Mucosa of descending colon (tissue), 3 donors: Measurements from ENCODE around the gene SLC16A4. TPM values are rescaled to one million over a fixed set of nuclear protein-coding genes. Genes with fewer than 3 reads are reported as not detected.

ENCODE experiments used
- ATAC-seq: fragments of 200-7000 bp; cut with Tn5 transposase; one replicate; pipeline ENCODE4 v1.9.1; 2020; ENCODE audit warnings: mild to moderate bottlenecking, moderate library complexity
- DNase-seq, 3 donors: peaks; one replicate each; pipeline ENCODE4 v3.0.0-alpha.2; 2020
- H3K36me3 ChIP-seq: fragments of 200-600 bp; one replicate; pipeline ENCODE4 v1.8.0; 2021; ENCODE audit warnings: low read depth, mild to moderate bottlenecking
- H3K4me1 ChIP-seq: fragments of 200-600 bp; one replicate; pipeline ENCODE4 v1.8.0; 2021; ENCODE audit warnings: low read depth, mild to moderate bottlenecking
- H3K4me3 ChIP-seq: fragments of 200-600 bp; one replicate; pipeline ENCODE4 v1.8.0; 2021; ENCODE audit warnings: mild to moderate bottlenecking
- H3K9me3 ChIP-seq: fragments of 200-600 bp; one replicate; pipeline ENCODE4 v1.8.0; 2021; ENCODE audit warnings: mild to moderate bottlenecking
- intact Hi-C, 2 donors: fragments of 100-400 bp; cut with DNase I in 1 of 2; cut with micrococcal nuclease in 1 of 2; formaldehyde crosslinking; loops; one replicate each; pipeline versions ENCODE4 v1.11.0 to v1.11.1; 2022; cut with DNase I, micrococcal nuclease
- total RNA-seq, 3 donors: library from RNA; stranded (reverse); fragmentation: NEBNext Ultra II Directional in 2 of 3; extraction: Animal tissue kit (Norgen Biotek cat#: 25700) in 2 of 3; gene quantifications; one replicate each; pipeline versions ENCODE4 v1.2.1 to v1.2.4, GENCODE V29; 2021 to 2023
- TF ChIP-seq, protein P1 (sequence below): fragments of 200-600 bp; IDR thresholded peaks from one replicate; pipeline ENCODE4 v1.8.0; 2022; ENCODE audit warnings: antibody characterized with exemption, mild to moderate bottlenecking
- donor health status: DM: no; HTN: no; CAD: no; lungs with moderate emphysema.
- donor health status: DM: no; HTN: no; CAD: no.
- donor health status: DM: no; HTN: yes; CAD: no.

SLC16A4 gene
- total RNA-seq, 3 donors from 2014 or later: 0.67 to 4.4 (median 1.8) TPM

DNA sequence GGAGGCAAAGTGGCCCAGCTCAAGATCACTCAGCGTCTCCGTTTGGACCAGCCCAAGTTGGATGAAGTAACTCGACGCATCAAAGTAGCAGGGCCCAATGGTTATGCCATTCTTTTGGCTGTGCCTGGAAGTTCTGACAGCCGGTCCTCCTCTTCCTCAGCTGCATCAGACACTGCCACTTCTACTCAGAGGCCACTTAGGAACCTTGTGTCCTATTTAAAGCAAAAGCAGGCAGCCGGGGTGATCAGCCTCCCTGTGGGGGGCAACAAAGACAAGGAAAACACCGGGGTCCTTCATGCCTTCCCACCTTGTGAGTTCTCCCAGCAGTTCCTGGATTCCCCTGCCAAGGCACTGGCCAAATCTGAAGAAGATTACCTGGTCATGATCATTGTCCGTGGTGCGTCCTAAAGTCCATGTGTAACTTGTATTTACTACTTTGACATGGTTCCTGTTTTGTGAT is 48.9 kb downstream of the SLC16A4 start:
- H3K9me3 ChIP-seq: no peaks in the 10 kb centered on the region
- H3K4me1 ChIP-seq: peaks cover 35% of the 10 kb centered on the region
- no peak for DNase-seq
- H3K36me3 ChIP-seq: peaks cover 7% of the 10 kb centered on the region
- TF ChIP-seq, protein P1, sequence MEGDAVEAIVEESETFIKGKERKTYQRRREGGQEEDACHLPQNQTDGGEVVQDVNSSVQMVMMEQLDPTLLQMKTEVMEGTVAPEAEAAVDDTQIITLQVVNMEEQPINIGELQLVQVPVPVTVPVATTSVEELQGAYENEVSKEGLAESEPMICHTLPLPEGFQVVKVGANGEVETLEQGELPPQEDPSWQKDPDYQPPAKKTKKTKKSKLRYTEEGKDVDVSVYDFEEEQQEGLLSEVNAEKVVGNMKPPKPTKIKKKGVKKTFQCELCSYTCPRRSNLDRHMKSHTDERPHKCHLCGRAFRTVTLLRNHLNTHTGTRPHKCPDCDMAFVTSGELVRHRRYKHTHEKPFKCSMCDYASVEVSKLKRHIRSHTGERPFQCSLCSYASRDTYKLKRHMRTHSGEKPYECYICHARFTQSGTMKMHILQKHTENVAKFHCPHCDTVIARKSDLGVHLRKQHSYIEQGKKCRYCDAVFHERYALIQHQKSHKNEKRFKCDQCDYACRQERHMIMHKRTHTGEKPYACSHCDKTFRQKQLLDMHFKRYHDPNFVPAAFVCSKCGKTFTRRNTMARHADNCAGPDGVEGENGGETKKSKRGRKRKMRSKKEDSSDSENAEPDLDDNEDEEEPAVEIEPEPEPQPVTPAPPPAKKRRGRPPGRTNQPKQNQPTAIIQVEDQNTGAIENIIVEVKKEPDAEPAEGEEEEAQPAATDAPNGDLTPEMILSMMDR: no peak
- intact Hi-C loops: no loop called here
- H3K4me3 ChIP-seq: no peak overlapping the region
- no peak for ATAC-seq

GRCh38 chr1:110341146-110341871 is 49.5 kb downstream of the SLC16A4 start:
- TF ChIP-seq, protein P1: no peak
- DNase-seq (no peak), ATAC-seq (no peak)
- intact Hi-C loops: no loop called here
- no peak overlapping the region for H3K4me3 ChIP-seq
- H3K4me1 ChIP-seq: peaks cover 35% of the 10 kb centered on the region
- H3K9me3 ChIP-seq: no peaks in the 10 kb centered on the region
- H3K36me3 ChIP-seq: peaks cover 7% of the 10 kb centered on the region

- Histone ChIP-seq H3K4me3 (peak overlapping the region; percentile 88), H3K36me3 (peaks cover 7% of the 10 kb centered on the region), H3K4me1 (peaks cover 35% of the 10 kb centered on the region), H3K9me3 (no peaks in the 10 kb centered on the region)
- intact Hi-C loops: no loop called here
- TF ChIP-seq, protein P1: no peak
- ATAC-seq (no peak), DNase-seq (peak in 1 of 3 donors; percentile 65)
These were observed 50.7 kb downstream of the SLC16A4 start for GRCh38 chr1:110340207-110340468.

DNA sequence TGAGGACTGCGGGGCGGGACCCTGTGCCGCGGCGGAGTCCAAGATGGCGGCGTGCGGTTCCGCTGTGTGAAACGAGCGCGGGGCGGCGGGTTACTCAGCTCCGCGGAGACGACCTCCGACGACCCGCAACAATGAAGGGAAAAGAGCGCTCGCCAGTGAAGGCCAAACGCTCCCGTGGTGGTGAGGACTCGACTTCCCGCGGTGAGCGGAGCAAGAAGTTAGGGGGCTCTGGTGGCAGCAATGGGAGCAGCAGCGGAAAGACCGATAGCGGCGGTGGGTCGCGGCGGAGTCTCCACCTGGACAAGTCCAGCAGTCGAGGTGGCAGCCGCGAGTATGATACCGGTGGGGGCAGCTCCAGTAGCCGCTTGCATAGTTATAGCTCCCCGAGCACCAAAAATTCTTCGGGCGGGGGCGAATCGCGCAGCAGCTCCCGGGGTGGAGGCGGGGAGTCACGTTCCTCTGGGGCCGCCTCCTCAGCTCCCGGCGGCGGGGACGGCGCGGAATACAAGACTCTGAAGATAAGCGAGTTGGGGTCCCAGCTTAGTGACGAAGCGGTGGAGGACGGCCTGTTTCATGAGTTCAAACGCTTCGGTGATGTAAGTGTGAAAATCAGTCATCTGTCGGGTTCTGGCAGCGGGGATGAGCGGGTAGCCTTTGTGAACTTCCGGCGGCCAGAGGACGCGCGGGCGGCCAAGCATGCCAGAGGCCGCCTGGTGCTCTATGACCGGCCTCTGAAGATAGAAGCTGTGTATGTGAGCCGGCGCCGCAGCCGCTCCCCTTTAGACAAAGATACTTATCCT is 51.2 kb downstream of the SLC16A4 start:
- ATAC-seq (no peak), DNase-seq (peak in 2 of 3 donors; percentile 67 to 87)
- peaks cover 7% of the 10 kb centered on the region for H3K36me3 ChIP-seq
- intact Hi-C loops: loop anchor here in 1 of 2 donors (5.0 kb wide), 1 partner anchor 68 kb away; the partner anchor contains the start of gene LAMTOR5
- H3K4me1 ChIP-seq: peaks cover 31% of the 10 kb centered on the region
- no peaks in the 10 kb centered on the region for H3K9me3 ChIP-seq
- TF ChIP-seq, protein P1: no peak
- peak overlapping the region; percentile 88 for H3K4me3 ChIP-seq

DNA sequence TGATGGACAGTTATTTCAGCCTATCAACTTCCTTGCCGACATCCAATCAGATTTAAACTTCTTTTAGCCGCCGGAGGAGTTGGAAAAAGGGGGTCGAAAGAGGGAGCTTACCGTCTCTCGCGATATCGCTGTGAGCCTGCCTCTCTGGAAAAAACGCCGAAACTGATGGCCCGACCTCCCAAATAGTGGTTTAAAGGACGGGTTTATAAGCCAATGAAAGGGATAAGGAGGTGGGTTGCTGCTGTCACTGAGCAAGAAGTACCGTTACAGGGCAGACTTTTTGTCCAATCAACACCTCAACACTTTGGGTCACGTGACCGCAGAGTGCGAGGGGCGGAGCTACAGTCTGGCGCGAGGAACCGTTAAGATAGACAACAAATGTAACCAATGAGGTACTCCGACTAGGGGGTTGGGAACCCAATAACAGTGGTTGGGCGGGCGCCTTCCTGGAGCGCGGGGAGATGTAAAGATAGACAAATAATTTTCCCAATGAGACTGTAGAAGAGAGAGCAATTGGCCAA is 51.9 kb downstream of the SLC16A4 start, which contains the start of gene RBM15:
Gene RBM15, plus strand, starts transcription at position 492 of the 521 bp plus-strand sequence. Its CDS starts 29 bp downstream, at position 521.
- intact Hi-C loops: loop anchor here in 1 of 2 donors (5.0 kb wide), 1 partner anchor 68 kb away; the partner anchor contains the start of gene LAMTOR5
- peaks cover 7% of the 10 kb centered on the region for H3K36me3 ChIP-seq
- ATAC-seq: peak; percentile 79

More for the DNA sequence above, 51.9 kb downstream of the SLC16A4 start, which contains the start of gene RBM15:
- H3K4me3 ChIP-seq: peak within 1 kb of the TSS; percentile 88
- TF ChIP-seq, protein P1: no peak
- H3K4me1 ChIP-seq: peaks cover 30% of the 10 kb centered on the region
- H3K9me3 ChIP-seq: no peaks in the 10 kb centered on the region
- peak; percentile 96 to 99 (median 98) for DNase-seq
